Breast epithelium (tissue), 4 donors: Measurements from ENCODE around the gene STARD7. TPM values are rescaled to one million over a fixed set of nuclear protein-coding genes. Genes with fewer than 3 reads are reported as not detected.

Experiments used
- DNase-seq, 2 donors: peaks; one replicate each; pipeline ENCODE4 v3.0.0-alpha.2; 2019; ENCODE audit warnings: low spot score in 2 of 2
- H3K27ac ChIP-seq, 2 donors: fragments of 200-600 bp; sonication (generic) in 1 of 2; one replicate each; pipeline ENCODE4 v1.5.1; 2016 to 2019; ENCODE audit warnings: mild to moderate bottlenecking in 1 of 2
- H3K27me3 ChIP-seq, 2 donors: fragments of 200-600 bp; sonication (generic) in 1 of 2; one replicate each; pipeline versions ENCODE4 v1.5.1 to v1.6.0; 2017 to 2019; ENCODE audit warnings: control low read depth in 1 of 2, mild to moderate bottlenecking in 1 of 2
- H3K36me3 ChIP-seq: fragments of 200-600 bp; one replicate; pipeline ENCODE4 v1.5.1; 2019
- H3K4me1 ChIP-seq, 2 donors: fragments of 200-600 bp; sonication (generic); one replicate each; pipeline ENCODE4 v1.5.1; 2016 to 2019; ENCODE audit warnings: control low read depth in 1 of 2
- H3K4me3 ChIP-seq, 3 donors: fragments of 200-600 bp; sonication (generic); 1 replicate in 2 of 3; 2 replicates in 1 of 3; pipeline ENCODE4 v1.5.1; 2016 to 2019; ENCODE audit warnings: mild to moderate bottlenecking in 3 of 3, moderate library complexity in 2 of 3
- H3K9me3 ChIP-seq, 2 donors: fragments of 200-600 bp; sonication (generic) in 1 of 2; one replicate each; pipeline ENCODE4 v1.5.1; 2016 to 2019; ENCODE audit warnings: control low read depth in 1 of 2
- CTCF ChIP-seq, 3 donors: fragments of 450-650 bp; IDR thresholded peaks; one replicate each; pipeline ENCODE4 v1.5.1; 2016 to 2017; ENCODE audit warnings: antibody characterized with exemption in 3 of 3, mild to moderate bottlenecking in 3 of 3, moderate library complexity in 3 of 3
- POLR2A ChIP-seq: fragments of 450-650 bp; IDR thresholded peaks from one replicate; pipeline ENCODE4 v1.6.1; 2016; ENCODE audit warnings: antibody characterized with exemption, mild to moderate bottlenecking, moderate library complexity
- POLR2AphosphoS5 ChIP-seq, 3 donors: sonication (generic); formaldehyde crosslinking; IDR thresholded peaks; one replicate each; pipeline ENCODE4 v1.6.1; 2017; ENCODE audit warnings: antibody characterized with exemption in 3 of 3
- intact Hi-C: fragments of 100-400 bp; cut with DNase I; formaldehyde crosslinking; loops from one replicate; pipeline ENCODE4 v1.15.1; 2023; ENCODE audit warnings: low total_unique reads
- total RNA-seq, 3 donors: library from RNA; depleted of rRNA; stranded (reverse); fragments of >200 nt; gene quantifications; one replicate each; pipeline ENCODE4 v1.1.0, GENCODE V29; 2016

STARD7 gene
- total RNA-seq, 3 donors from 2014 or later = 84.9 to 133 (median 96.3) TPM

DNA sequence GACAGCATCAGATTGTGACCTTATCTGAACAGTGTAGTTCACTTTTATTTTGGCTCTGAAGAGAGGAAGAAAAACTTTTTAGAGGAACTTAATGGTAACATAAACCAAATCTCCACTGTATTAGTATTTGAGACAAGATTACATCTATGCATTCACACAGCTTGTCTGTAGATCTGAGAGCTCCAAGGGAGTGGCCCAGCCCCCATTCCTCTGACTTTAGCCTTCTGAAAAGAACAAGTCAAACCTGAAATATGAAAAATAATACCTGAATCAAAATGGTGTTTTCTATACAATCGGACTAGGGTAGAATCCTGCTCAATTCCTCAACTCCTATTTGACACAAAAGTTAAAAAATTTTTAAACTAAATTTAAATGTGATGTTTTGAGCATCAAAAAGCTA is 23.1 kb downstream of the STARD7 start:
- intact Hi-C loops = no loop called here

DNA sequence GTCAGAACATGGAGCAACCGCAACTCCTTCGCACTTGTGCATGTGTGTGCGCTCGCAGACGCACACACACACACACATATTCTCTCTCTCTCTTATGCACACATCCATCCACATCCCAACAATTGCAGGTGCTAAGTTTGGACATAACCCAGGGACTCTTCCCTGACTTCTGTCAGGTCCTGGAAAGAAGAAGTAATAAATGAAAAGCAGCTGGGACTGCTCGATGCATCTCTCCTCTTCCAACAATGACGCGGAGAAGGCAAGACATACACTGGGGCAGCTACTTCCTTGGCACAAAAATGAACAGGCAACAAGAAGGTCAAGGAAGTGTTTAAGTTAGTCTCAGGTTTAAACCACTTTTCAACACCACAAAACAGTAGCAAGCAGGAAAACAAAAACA is 23.6 kb downstream of the STARD7 start:
- Histone ChIP-seq H3K27ac (no peak overlapping the region), H3K27me3 (no peaks in the 10 kb centered on the region), H3K36me3 (no peaks in the 10 kb centered on the region), H3K4me3 (no peak overlapping the region), H3K4me1 (no peaks in the 10 kb centered on the region), H3K9me3 (no peaks in the 10 kb centered on the region)
- TF ChIP-seq POLR2A = no peak
- TF ChIP-seq POLR2AphosphoS5 (IDR thresholded peaks at IDR 0.05) = no peak
- no peak for TF ChIP-seq CTCF (IDR thresholded peaks at IDR 0.05)
- intact Hi-C loops = no loop called here
- DNase-seq = no peak

More for the DNA sequence above, 23.1 kb downstream of the STARD7 start:
- H3K9me3 ChIP-seq = no peaks in the 10 kb centered on the region
- DNase-seq = no peak
- H3K4me1 ChIP-seq = no peaks in the 10 kb centered on the region
- H3K27ac ChIP-seq = no peak overlapping the region
- TF ChIP-seq POLR2A (no peak), POLR2AphosphoS5 (IDR thresholded peaks at IDR 0.05) (no peak), CTCF (IDR thresholded peaks at IDR 0.05) (no peak)
- no peak overlapping the region for H3K4me3 ChIP-seq
- no peaks in the 10 kb centered on the region for H3K36me3 ChIP-seq
- no peaks in the 10 kb centered on the region for H3K27me3 ChIP-seq

DNA sequence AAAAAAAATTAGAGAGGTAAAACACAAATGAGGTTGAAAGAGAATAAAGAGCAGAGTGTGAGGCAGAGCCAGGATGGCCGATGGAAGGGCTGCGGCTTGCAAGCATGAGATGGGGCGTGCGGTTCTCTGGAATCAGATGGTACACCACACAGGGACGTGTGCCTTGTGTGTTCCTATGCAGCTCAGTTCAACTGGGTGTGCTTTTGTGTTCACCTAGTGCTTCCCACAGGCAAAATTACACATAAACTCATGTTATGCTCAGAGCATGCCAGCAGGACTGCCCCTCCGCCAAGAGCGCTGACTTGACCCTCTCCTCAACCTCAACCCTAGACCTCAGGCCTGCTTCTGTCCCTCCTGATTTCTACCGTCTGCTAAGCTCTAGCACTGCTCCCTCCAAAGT is 24.4 kb downstream of the STARD7 start:
- Histone ChIP-seq H3K9me3 (no peaks in the 10 kb centered on the region), H3K4me1 (no peaks in the 10 kb centered on the region), H3K36me3 (no peaks in the 10 kb centered on the region), H3K4me3 (no peak overlapping the region), H3K27ac (no peak overlapping the region), H3K27me3 (no peaks in the 10 kb centered on the region)
- TF ChIP-seq POLR2A = no peak
- TF ChIP-seq POLR2AphosphoS5 (IDR thresholded peaks at IDR 0.05) = no peak
- TF ChIP-seq CTCF (IDR thresholded peaks at IDR 0.05) = no peak
- no peak for DNase-seq
- intact Hi-C loops = no loop called here

- no peaks in the 10 kb centered on the region for H3K9me3 ChIP-seq
- DNase-seq = no peak
- H3K27ac ChIP-seq = no peak overlapping the region
- H3K36me3 ChIP-seq = no peaks in the 10 kb centered on the region
- TF ChIP-seq CTCF (IDR thresholded peaks at IDR 0.05) = no peak
- no peak for TF ChIP-seq POLR2A
- TF ChIP-seq POLR2AphosphoS5 (IDR thresholded peaks at IDR 0.05) = no peak
- intact Hi-C loops = no loop called here
- H3K4me1 ChIP-seq = no peaks in the 10 kb centered on the region
- no peak overlapping the region for H3K4me3 ChIP-seq
- H3K27me3 ChIP-seq = no peaks in the 10 kb centered on the region
Observed at GRCh38 chr2:96181529-96181928, 27.1 kb downstream of the STARD7 start.

- intact Hi-C loops = no loop called here
- TF ChIP-seq POLR2AphosphoS5 (IDR thresholded peaks at IDR 0.05) (no peak), POLR2A (no peak), CTCF (IDR thresholded peaks at IDR 0.05) (no peak)
- DNase-seq = no peak
Observed at GRCh38 chr2:96180521-96180920, 28.1 kb downstream of the STARD7 start.

More at GRCh38 chr2:96180521-96180920, 28.1 kb downstream of the STARD7 start:
- H3K27ac ChIP-seq = no peak overlapping the region
- H3K9me3 ChIP-seq = no peaks in the 10 kb centered on the region
- H3K27me3 ChIP-seq = no peaks in the 10 kb centered on the region
- H3K36me3 ChIP-seq = no peaks in the 10 kb centered on the region
- H3K4me1 ChIP-seq = no peaks in the 10 kb centered on the region
- H3K4me3 ChIP-seq = no peak overlapping the region
